Thyroid gland (tissue), 4 donors: ENCODE data around the gene ATP1B2. TPM values are rescaled to one million over a fixed set of nuclear protein-coding genes. Genes with fewer than 3 reads are reported as not detected.

Experiments used
- DNase-seq, 2 donors: peaks; one replicate each; pipeline ENCODE4 v3.0.0-alpha.2; 2019
- H3K27ac ChIP-seq, 3 donors: fragments of 200-600 bp; sonication (generic); 1 replicate in 2 of 3; 2 replicates in 1 of 3; pipeline ENCODE4 v1.5.1; 2016 to 2019; ENCODE audit warnings: mild to moderate bottlenecking in 1 of 3, moderate library complexity in 1 of 3
- H3K27me3 ChIP-seq: fragments of 200-600 bp; sonication (generic); one replicate; pipeline ENCODE4 v1.5.1; 2019
- H3K36me3 ChIP-seq, 2 donors: fragments of 200-600 bp; sonication (generic); one replicate each; pipeline ENCODE4 v1.5.1; 2016 to 2019
- H3K4me1 ChIP-seq, 2 donors: fragments of 200-600 bp; sonication (generic); one replicate each; pipeline ENCODE4 v1.5.1; 2017 to 2019
- H3K4me3 ChIP-seq, 3 donors: fragments of 200-600 bp; sonication (generic); replicated peaks in 1 of 3; 1 replicate in 2 of 3; 2 replicates in 1 of 3; pipeline ENCODE4 v1.5.1; 2016; ENCODE audit warnings: mild to moderate bottlenecking in 1 of 3
- H3K9me3 ChIP-seq: fragments of 200-600 bp; sonication (generic); one replicate; pipeline ENCODE4 v1.5.1; 2017
- POLR2A ChIP-seq, 2 donors: fragments of 450-650 bp; IDR thresholded peaks; one replicate each; pipeline ENCODE4 v1.6.1; 2017; ENCODE audit warnings: antibody characterized with exemption in 2 of 2, mild to moderate bottlenecking in 2 of 2, moderate library complexity in 1 of 2
- WGBS, 2 donors: methylation state at CpG; one replicate each; pipeline ENCODE4 v1.1.5; 2017; 5-methylcytosine and 5-hydroxymethylcytosine counted together
- intact Hi-C: fragments of 100-400 bp; cut with DNase I; formaldehyde crosslinking; loops from one replicate; pipeline ENCODE4 v1.15.1; 2023
- total RNA-seq, 4 donors: library from RNA; depleted of rRNA; stranded (reverse); fragments of >200 nt; gene quantifications; one replicate each; pipeline ENCODE4 v1.2.3, GENCODE V29; 2016
- TF ChIP-seq, protein P1 (sequence below), 6 experiments: fragments of 200-600 bp in 3 of 6; fragments of 450-650 bp in 3 of 6; sonication (generic) in 3 of 6; IDR thresholded peaks; one replicate each; pipeline ENCODE4 v1.5.1; 2016 to 2019; ENCODE audit warnings: antibody characterized with exemption in 6 of 6, mild to moderate bottlenecking in 2 of 6, inconsistent platforms in 1 of 6, moderate library complexity in 1 of 6

ATP1B2 gene
- total RNA-seq, 4 donors from 2014 or later = 0.40 to 1.7 (median 0.90) TPM

DNA sequence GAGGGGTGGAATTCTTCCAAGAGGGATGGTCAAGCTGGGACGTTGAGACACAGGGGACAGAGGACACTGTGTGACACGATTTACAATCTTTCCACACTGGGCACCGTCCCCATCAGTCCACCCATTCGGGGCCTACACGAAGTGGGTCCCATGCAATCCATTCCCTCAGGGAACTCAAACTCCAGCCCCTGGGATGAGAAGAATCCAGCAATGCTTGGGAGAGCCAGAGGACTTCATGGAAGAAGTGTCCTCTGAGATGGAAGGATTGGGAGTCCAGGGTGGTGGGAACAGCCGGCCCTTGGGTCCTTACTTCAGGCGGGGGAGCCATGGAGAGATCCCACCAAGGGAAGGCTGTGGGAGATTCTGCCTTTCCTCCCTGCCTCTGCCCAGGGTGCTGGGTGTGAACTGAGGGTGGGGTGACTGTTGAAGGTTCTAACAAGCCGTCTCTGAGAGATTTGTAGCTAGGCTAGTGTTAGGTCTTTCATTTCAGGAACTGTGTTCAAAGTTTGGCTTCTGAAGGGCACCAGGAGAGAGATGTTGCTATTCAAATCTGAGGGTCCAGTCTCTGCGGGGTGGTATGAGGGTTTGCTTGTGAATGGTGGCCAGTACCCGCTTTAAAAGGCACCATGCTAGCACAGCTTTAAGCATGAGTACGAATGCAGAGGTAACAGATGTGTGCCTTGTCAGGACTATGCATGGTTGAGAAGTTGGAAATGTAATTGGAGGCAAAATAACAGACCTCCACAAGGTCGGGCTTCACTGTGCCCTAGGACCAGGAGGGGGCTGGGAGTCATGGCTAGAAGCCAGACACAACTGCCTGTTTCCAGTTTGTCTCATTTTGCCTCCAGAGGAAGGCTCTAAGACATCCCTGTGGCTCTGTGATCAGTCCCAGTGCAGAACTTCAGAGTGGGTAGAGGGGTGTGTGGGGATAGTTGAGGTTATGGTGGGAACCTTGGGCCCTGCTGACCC is 1.9 kb downstream of the ATP1B2 start:
- H3K27me3 ChIP-seq = no peaks in the 10 kb centered on the region
- no peaks in the 10 kb centered on the region for H3K9me3 ChIP-seq
- DNase-seq = peak; percentile 24 to 29
- 68 to 70% methylated on average over 11 to 12 of the region's 12 CpGs for WGBS, 2 donors
- intact Hi-C loops = no loop called here
- H3K4me1 ChIP-seq = peaks cover 17 to 20% of the 10 kb centered on the region in 2 donors
- TF ChIP-seq, protein P1, sequence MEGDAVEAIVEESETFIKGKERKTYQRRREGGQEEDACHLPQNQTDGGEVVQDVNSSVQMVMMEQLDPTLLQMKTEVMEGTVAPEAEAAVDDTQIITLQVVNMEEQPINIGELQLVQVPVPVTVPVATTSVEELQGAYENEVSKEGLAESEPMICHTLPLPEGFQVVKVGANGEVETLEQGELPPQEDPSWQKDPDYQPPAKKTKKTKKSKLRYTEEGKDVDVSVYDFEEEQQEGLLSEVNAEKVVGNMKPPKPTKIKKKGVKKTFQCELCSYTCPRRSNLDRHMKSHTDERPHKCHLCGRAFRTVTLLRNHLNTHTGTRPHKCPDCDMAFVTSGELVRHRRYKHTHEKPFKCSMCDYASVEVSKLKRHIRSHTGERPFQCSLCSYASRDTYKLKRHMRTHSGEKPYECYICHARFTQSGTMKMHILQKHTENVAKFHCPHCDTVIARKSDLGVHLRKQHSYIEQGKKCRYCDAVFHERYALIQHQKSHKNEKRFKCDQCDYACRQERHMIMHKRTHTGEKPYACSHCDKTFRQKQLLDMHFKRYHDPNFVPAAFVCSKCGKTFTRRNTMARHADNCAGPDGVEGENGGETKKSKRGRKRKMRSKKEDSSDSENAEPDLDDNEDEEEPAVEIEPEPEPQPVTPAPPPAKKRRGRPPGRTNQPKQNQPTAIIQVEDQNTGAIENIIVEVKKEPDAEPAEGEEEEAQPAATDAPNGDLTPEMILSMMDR (IDR thresholded peaks at IDR 0.05) = no peak
- no peak for TF ChIP-seq POLR2A (IDR thresholded peaks at IDR 0.05)
- H3K4me3 ChIP-seq = no peak overlapping the region
- no peak overlapping the region for H3K27ac ChIP-seq
- no peaks in the 10 kb centered on the region for H3K36me3 ChIP-seq

DNA sequence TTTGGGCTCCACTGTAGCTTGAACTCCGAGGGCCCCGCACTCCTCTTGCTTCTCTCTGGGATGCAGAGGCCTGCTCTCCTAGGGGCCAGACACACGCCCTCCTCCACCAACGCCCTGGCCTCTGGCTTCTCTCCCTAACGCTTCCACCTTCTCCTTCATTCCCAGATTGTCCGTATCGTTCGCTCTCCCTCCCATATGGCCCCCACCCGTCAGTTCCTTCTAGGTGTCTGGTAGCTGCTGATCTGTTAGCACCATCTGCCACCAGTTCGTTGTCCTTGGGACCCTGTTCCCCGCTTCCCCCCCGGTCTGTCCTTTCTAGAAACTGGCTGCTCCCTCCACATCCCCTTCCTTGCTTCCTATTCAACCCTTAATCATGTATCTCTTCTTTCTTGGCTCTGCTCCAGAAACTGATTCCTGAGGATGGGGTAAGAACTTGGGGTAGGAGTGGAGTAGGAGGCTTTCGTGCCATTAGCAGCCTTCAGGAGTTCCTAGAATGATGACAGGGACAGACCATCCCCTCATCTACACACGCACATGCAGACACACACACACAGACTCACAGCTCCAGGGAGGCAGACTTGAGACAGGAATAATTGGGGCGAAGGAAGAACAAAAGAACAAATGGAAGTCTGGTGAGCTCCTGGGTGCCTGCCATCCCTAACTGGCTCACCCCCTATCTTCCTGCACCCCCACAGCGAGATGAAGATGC is 4.3 kb downstream of the ATP1B2 start:
- Histone ChIP-seq H3K9me3 (no peaks in the 10 kb centered on the region), H3K27ac (no peak overlapping the region), H3K4me3 (no peak overlapping the region), H3K4me1 (peaks cover 17 to 18% of the 10 kb centered on the region in 2 donors), H3K36me3 (no peaks in the 10 kb centered on the region), H3K27me3 (no peaks in the 10 kb centered on the region)
- no peak for DNase-seq
- intact Hi-C loops = no loop called here
- TF ChIP-seq, protein P1 (IDR thresholded peaks at IDR 0.05) = no peak
- TF ChIP-seq POLR2A (IDR thresholded peaks at IDR 0.05) = no peak
- 79 to 83% methylated on average over 15 to 16 of the region's 16 CpGs for WGBS, 2 donors

DNA sequence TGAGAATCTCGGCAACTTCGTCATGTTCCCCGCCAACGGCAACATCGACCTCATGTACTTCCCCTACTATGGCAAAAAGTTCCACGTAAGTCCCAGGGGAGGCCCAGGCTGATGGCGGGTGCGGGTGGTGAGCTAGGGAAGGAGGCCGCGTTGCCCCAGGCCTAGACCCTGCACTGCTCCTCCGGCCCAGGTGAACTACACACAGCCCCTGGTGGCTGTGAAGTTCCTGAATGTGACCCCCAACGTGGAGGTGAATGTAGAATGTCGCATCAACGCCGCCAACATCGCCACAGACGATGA is 4.8 kb downstream of the ATP1B2 start:
- no peaks in the 10 kb centered on the region for H3K9me3 ChIP-seq
- TF ChIP-seq, protein P1 (IDR thresholded peaks at IDR 0.05) = no peak
- TF ChIP-seq POLR2A (IDR thresholded peaks at IDR 0.05) = no peak
- no peak overlapping the region for H3K4me3 ChIP-seq
- WGBS, 2 donors = 92 to 96% methylated on average over 16 to 17 of the region's 17 CpGs
- H3K4me1 ChIP-seq = peaks cover 13 to 16% of the 10 kb centered on the region in 2 donors
- no peak for DNase-seq
- intact Hi-C loops = no loop called here
- no peak overlapping the region for H3K27ac ChIP-seq
- H3K36me3 ChIP-seq = no peaks in the 10 kb centered on the region
- no peaks in the 10 kb centered on the region for H3K27me3 ChIP-seq

DNA sequence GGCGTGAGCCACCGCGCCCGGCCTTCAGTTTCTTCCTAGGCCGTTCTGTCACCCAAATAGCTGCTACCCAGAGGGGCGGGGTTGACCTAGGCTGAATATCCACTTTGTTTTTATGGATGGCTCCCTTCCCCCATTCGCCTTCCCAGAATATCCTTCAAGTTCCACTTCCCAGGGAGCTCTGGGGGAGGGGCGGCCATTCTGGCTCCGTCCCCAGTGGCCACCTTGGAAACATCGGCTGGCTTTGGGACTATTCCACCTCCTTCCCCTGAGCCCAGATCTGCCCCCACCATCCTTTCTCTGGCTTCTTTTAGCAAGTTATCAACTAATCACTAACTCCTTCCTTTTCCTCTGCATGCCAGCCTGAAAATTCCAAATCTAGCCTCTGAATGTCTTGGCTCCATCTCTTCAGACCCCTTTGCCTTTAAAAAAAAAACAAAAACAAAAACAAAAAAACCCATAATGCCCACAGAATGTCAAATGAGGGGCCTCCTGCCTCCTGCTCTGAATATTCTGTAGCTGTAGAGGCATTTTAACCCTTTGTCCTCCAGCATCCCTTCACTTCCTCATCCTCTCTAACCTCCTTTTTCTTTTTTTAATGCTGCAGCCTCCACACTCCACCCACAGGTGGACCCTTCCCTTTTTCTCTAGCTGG is 6.4 kb downstream of the ATP1B2 start:
- Histone ChIP-seq H3K36me3 (no peaks in the 10 kb centered on the region), H3K27me3 (no peaks in the 10 kb centered on the region), H3K4me1 (no peaks in the 10 kb centered on the region), H3K4me3 (no peak overlapping the region), H3K9me3 (no peaks in the 10 kb centered on the region), H3K27ac (no peak overlapping the region)
- 56 to 64% methylated on average over 10 of the region's 10 CpGs for WGBS, 2 donors
- peak; percentile 38 to 46 for DNase-seq
- TF ChIP-seq, protein P1 (IDR thresholded peaks at IDR 0.05) = no peak
- TF ChIP-seq POLR2A (IDR thresholded peaks at IDR 0.05) = no peak
- intact Hi-C loops = no loop called here
